BE2C (cell line): Measurements from ENCODE around the gene DNAJB1.

ENCODE experiments used
- DNase-seq: peaks from one replicate; pipeline ENCODE4 v3.0.0-alpha.2; 2020
- H3K27me3 ChIP-seq: fragments of 250-450 bp; sonication (Bioruptor Pico); 2 replicates; pipeline ENCODE4 v1.5.1; 2020; ENCODE audit warnings: mild to moderate bottlenecking
- H3K36me3 ChIP-seq: fragments of 250-450 bp; sonication (Bioruptor Pico); 2 replicates; pipeline ENCODE4 v1.5.1; 2020; ENCODE audit warnings: mild to moderate bottlenecking
- H3K4me1 ChIP-seq: fragments of 250-450 bp; sonication (Bioruptor Pico); 2 replicates; pipeline ENCODE4 v1.5.1; 2020
- H3K4me3 ChIP-seq: 2 replicates; pipeline ENCODE4 v1.5.1; 2011; ENCODE audit warnings: low read depth, low read length
- H3K9me3 ChIP-seq: fragments of 250-450 bp; sonication (Bioruptor Pico); 2 replicates; pipeline ENCODE4 v1.5.1; 2020
- TF ChIP-seq, protein P1 (sequence below): IDR thresholded peaks from 2 replicates; pipeline ENCODE4 v1.5.1; 2012; ENCODE audit warnings: mild to moderate bottlenecking, low read depth, low read length

DNAJB1 gene

DNA sequence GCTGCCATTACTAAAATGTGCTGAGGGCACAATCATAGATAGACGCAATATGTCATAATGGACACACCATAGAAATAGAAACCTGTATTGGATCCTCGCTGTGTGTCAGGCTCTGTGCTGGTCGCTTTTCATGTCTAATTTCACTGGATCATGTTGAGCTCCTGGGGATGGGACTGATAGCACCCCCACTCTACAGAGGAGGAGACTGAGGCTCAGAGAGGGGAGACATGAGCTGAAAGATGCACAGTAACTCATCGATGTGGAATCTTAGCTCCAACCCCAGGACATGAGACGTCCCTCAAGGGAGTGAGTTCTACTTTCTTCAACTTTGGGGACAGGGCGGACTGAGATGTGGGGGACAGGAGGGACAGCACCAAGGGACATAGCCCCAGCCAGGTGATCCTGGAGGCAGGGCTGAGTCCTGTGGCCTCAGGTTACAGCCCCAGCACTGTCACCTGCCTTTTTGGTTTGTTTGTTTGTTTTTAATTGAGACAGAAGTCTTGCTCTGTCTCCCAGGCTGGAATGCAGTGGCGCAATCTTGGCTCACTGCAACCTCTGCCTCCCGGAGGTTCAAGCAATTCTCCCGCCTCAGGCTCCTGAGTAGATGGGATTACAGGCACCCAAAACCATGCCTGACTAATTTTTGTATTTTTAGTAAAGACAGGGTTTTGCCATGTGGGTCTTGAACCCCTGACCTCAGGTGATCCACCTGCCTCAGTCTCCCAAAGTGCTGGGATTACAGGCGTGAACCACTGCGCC lies 15.7 kb downstream of the DNAJB1 start:
- no peaks in the 10 kb centered on the region for H3K4me1 ChIP-seq
- TF ChIP-seq, protein P1, sequence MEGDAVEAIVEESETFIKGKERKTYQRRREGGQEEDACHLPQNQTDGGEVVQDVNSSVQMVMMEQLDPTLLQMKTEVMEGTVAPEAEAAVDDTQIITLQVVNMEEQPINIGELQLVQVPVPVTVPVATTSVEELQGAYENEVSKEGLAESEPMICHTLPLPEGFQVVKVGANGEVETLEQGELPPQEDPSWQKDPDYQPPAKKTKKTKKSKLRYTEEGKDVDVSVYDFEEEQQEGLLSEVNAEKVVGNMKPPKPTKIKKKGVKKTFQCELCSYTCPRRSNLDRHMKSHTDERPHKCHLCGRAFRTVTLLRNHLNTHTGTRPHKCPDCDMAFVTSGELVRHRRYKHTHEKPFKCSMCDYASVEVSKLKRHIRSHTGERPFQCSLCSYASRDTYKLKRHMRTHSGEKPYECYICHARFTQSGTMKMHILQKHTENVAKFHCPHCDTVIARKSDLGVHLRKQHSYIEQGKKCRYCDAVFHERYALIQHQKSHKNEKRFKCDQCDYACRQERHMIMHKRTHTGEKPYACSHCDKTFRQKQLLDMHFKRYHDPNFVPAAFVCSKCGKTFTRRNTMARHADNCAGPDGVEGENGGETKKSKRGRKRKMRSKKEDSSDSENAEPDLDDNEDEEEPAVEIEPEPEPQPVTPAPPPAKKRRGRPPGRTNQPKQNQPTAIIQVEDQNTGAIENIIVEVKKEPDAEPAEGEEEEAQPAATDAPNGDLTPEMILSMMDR: no peak
- H3K9me3 ChIP-seq: no peaks in the 10 kb centered on the region
- no peak overlapping the region for H3K4me3 ChIP-seq
- no peaks in the 10 kb centered on the region for H3K36me3 ChIP-seq
- DNase-seq: no peak
- no peaks in the 10 kb centered on the region for H3K27me3 ChIP-seq

DNA sequence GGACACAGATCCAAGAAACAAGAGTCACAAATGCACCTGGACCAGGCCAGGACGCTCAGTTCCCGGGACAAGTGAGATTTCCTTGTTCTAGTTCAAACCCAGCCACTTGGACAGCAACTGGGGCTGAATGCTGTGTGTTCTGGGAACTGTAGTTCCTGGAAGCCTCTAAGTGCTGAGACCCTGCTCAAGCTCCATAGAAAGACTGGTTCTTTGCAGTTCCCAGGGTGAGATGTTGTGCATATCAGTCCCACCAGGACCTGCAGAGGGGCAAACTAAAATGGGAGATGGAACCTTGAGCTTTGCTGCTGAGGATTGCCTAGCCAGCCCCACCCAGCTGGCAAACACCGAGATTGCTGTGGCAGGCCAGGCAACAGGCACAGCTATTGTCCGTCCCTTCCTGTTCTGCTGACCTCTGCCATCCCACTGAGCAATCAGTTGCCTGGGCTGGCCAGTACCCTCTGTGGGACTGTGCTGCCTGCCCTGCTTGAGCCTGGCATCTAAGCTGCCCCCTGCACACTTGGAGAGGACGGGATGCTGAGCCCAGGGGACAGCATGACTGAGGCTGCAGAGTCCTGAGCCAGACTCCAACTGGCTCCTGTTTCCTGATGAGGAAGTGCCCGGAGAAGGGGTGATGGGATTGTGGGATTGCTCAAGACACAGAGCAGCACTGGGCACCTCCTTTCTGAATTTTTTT lies 20.8 kb downstream of the DNAJB1 start:
- no peak for DNase-seq
- Histone ChIP-seq H3K4me3 (no peak overlapping the region), H3K27me3 (no peaks in the 10 kb centered on the region), H3K9me3 (no peaks in the 10 kb centered on the region), H3K4me1 (no peaks in the 10 kb centered on the region), H3K36me3 (no peaks in the 10 kb centered on the region)
- TF ChIP-seq, protein P1: no peak

DNA sequence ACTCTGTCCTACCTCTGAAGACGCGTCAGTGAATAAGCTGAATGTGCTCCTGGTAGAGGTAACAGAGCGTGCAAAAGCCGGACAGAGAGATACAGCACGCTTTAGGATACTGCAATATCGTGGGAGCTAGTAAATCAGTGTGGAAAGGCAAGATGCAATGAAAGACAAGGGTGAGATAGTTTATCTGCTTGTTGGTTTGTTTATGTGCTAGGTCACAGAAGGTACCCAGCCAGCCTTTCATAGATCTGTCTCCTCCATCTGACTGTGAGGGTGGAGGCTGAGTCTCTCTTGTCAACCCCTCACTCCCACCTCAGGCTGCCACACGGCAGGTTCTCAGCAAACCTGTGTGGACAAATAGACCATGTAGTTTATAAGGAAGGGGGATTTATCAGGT lies 21.4 kb downstream of the DNAJB1 start:
- TF ChIP-seq, protein P1: no peak
- H3K36me3 ChIP-seq: no peaks in the 10 kb centered on the region
- DNase-seq: no peak
- H3K4me3 ChIP-seq: no peak overlapping the region
- H3K27me3 ChIP-seq: no peaks in the 10 kb centered on the region
- H3K4me1 ChIP-seq: no peaks in the 10 kb centered on the region
- H3K9me3 ChIP-seq: no peaks in the 10 kb centered on the region

DNA sequence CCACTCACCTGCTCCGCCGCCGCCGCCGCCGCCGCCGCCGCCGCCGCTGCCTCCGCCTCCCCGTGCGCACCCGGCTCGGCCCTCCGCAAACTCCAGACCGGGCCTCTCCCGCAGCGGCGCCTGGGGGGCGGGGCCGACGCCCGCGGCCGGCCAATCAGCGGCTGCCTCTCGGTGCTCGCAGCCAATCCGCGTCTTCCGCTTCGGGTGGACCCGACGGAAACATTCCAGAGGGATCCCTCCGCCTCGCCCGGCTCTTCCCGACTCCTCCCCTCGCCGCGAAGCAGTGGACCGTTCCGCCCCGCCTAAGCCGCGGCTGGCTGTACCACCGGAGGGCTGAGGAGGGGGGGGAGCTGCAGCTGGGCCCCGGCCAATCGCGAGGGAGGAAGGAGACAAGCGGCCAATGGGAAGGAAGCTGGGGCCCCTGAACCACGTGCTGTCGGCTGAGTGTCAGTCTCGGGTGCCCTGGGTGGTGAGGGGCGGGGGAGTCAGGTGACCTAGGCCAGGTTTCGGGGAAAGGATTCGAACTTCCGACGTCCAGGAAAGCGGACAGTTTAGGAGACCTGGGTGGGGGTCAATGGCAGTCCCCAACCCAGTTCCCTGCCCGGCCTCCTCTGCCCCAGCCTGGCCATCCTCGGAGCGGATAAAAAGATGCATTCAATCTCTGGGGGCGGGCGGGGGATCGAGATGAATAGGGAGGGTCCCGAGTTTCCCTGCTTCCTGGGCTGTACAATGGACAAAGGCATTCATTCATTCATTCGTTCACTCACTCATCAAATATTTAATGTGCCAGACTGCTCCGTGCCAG lies 22.0 kb downstream of the DNAJB1 start, which contains the start of gene GIPC1:
GIPC1 (minus strand) TSS at position 99 of the 805 bp plus-strand sequence. CDS start 13,151 bp downstream, outside the sequence.
- peaks cover 2% of the 10 kb centered on the region; the same call in 1 of the 2 replicates for H3K36me3 ChIP-seq
- DNase-seq: peak; percentile 98
- peak within 1 kb of the TSS; percentile 77 for H3K4me3 ChIP-seq
- H3K4me1 ChIP-seq: no peaks in the 10 kb centered on the region
- no peaks in the 10 kb centered on the region for H3K27me3 ChIP-seq
- H3K9me3 ChIP-seq: no peaks in the 10 kb centered on the region
- TF ChIP-seq, protein P1: no peak

DNA sequence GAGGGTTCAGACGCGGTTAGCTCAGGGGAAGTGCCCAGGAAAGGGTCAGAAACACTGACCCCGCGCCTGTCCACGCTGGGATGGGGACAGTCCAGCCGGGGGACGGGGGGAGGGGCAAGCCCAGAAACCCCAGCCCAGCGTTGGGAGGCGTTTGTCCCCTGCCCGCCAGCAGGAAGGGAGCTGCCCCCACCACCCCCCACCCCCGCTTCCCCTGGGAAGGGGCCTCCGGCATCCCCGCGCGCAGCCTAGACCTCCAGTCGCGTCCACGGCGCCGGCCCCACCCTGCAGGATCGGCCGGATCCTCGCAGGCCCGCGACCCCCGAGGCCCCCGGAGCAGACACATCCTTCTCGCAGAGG lies 22.5 kb downstream of the DNAJB1 start:
- Histone ChIP-seq H3K4me3 (peak overlapping the region; percentile 77), H3K27me3 (no peaks in the 10 kb centered on the region), H3K36me3 (peaks cover 5% of the 10 kb centered on the region; the same call in 1 of the 2 replicates), H3K4me1 (no peaks in the 10 kb centered on the region), H3K9me3 (no peaks in the 10 kb centered on the region)
- DNase-seq: no peak
- TF ChIP-seq, protein P1: no peak
